ENCODE measurements around the gene PPP1R1A.

The PPP1R1A gene, protein sequence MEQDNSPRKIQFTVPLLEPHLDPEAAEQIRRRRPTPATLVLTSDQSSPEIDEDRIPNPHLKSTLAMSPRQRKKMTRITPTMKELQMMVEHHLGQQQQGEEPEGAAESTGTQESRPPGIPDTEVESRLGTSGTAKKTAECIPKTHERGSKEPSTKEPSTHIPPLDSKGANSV

DNA sequence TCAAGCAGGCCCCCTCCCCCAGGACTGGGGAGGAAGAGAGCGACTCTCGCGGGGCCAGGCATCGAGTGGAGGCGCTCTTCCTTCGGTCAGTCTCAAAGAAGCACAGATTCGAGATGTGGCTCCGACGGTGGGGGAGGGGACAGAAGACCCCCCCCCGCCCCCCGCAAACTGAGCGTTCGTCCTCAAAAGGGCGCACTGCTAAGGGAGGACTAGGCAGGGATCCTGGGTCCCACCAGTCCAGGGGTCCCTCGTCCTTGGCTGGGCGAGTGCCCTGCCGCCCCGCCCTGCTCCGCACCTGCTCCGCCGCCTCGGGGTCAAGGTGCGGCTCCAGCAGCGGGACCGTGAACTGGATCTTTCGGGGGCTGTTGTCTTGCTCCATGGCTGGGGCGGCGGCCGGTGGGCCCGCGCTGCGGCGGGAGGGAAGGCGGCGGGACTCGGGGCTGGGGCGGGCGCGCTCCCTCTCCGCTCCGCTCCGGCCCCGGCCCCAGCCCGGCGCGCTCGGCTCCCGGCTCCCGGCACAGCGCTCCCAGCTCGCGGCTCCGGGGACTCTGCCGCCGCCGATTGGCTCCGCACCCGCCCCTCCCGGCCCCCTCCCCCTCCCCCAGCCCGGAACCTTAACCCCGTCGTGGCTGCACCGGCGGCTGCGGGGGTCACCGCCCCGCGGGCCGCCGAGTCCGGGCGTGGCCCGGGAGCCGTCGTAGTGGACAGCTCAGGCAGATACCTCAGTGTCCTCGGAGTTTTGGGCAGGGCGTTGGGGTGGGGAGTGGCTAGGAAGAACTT is at the start of gene PPP1R1A:
Gene PPP1R1A (minus strand): TSS at position 550 of the 780 bp plus-strand sequence. CDS start 171 bp downstream, at position 379.
- no peak for DNase-seq

- DNase-seq, result no peak
These were observed 46.3 kb upstream of the PPP1R1A start, which contains the start of gene LACRT for GRCh38 chr12:54634795-54635194. Gene LACRT, minus strand, starts transcription at chr12:54634895. Its CDS starts 54 bp downstream, at chr12:54634841.

- DNase-seq, result no peak
These were observed 43.7 kb upstream of the PPP1R1A start for GRCh38 chr12:54631988-54632728.

DNA sequence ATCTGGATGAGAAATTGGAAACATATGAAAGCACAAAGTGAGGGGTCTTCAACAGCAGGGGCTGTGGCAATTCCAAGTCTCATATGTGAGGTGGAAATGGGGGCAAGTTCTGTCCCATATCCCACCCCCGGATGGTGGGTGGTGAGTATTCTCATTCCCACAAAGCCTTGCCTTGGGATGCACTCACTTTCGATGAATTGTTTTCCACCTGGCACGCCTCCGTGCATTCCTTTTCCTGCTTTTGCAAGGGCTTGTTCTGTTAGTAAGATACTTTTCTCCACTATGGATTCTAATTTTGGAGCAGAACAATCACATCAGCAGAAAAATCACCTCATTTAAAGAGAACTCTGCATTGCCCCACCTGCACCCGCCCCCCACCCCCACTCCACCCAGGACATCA is 43.1 kb upstream of the PPP1R1A start:
- no peak for DNase-seq

GRCh38 chr12:54629925-54630324 is 41.5 kb upstream of the PPP1R1A start:
- DNase-seq, result no peak

- no peak for DNase-seq
These were observed 39.9 kb upstream of the PPP1R1A start for GRCh38 chr12:54628186-54628846.

GRCh38 chr12:54627304-54627703 is 38.8 kb upstream of the PPP1R1A start:
- DNase-seq, result no peak

- no peak for DNase-seq
These were observed 37.1 kb upstream of the PPP1R1A start for GRCh38 chr12:54625598-54625997.

DNA sequence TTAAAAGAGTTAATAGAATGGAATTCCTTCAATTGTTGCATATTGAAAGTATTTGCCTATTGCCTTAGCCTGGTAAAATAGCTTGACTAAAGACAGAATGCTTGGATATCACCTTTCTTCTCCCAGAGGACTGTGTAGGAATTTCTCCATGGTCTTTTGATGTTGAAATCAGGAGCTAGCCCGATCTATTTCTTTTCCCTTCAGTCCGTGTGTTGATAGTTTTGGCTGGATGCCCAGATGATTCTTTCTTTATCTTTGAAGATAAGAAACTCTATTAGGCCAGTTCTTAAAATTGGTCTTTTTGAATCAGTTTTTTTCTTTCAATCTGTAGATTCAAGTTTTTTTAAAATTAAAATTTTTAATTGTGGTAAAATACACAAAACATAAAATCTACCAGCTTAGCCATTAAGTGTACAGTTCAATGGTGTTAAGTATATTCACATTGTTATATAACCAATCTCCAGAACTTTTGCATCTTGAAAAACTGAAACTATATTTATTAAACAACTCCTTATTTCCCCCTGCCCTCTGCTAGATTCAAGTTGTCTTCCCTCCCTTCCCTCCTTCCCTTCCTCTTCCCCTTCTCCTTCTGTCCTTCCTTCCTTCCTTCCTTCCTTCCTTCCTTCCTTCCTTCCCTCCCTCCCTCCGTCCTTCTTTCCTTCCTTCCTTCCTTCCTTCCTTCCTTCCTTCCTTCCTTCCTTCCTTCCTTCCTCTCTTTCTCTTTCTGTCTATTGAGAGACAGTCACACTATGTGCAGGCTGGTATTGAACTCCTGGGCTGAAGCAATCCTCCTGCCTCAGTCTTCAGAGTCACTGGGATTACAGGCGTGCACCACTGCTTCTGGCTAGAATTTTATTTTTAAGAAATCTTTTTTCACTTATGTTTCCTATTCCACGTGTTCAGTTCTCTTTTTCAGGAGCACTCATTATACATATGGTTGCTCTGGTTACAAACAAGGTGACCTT is 36.1 kb upstream of the PPP1R1A start:
- no peak for DNase-seq

GRCh38 chr12:54622463-54623183 is 34.2 kb upstream of the PPP1R1A start:
- DNase-seq, result no peak

DNA sequence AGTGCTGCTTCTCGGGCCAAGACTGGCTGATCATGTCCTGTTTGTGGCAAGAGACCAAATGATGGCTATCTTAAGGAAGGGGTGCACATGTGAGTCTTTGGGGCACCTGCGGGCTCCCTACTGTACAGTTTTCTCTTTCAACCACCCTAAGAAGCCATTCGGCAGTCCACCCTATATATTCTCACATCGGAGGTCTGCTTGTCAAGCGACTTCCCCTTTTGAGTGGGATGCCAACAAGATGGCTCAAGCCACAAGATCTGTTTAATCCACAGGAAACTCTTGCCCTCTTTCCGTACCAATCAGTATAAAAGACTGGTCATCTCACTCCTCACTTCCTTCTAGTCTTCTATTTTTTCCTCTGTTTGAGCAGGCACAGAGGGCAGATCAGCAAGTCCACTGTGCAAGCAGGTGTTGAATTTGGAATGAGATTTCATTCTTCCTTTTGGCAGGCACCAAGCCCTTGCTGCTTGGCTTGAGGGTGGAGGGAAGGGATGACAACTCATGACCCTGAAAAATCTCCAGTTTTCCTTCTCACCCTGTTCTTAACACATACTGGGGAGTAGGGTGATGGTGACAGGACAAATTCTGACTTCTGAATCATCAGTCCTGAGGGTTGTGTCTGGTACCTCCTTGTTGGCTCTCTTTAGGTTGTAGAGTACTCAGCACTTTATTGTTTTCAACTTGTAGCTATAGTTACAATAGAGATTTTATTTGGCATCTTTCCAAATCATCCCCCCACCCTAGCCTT is 28.6 kb upstream of the PPP1R1A start:
- no peak for DNase-seq

GRCh38 chr12:54612225-54612750 is 23.8 kb upstream of the PPP1R1A start:
- no peak for DNase-seq

- no peak for DNase-seq
These were observed 23.3 kb upstream of the PPP1R1A start for GRCh38 chr12:54611715-54612149.

DNA sequence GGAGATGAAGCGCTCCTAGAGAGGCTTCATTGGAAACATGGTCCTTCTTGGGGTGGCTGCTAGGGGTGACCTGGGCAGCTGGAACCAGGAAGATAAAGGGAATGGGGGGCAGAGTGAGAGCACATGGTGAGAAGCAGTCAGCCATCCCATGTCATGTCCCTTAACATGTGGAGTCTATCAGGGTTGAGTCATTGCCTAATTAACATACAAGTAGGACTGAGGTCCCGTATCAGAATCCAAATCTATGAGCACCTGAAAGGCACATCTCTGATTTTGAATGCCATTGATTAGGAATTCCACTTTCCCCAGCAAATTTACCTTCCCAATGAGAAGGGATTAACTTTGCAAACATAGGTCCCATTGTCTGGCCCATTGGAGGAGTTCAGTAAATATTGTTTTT is 20.3 kb upstream of the PPP1R1A start:
- no peak for DNase-seq

GRCh38 chr12:54608156-54608555 is 19.7 kb upstream of the PPP1R1A start:
- no peak for DNase-seq

DNA sequence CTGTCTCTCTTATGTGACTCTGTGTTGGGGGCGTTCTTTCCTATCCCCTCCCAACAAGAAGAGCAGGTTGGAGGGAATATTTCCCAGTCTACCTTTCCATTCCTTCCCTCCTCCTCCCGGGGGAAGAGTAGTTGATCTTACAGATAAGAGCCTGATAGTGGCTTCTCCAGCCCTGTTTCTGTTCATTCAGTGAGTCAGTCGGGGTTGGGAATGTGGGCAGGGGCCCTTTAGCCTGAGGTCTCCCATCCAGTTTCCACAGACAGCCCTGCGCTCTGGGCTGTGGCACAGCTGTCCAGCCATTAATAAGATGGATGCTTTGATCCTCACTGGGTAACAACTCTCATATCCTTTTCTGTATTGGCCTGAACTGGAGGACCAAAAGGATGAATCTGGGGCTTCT is 18.1 kb upstream of the PPP1R1A start:
- no peak for DNase-seq

GRCh38 chr12:54605138-54605970 is 16.9 kb upstream of the PPP1R1A start:
- no peak for DNase-seq

DNA sequence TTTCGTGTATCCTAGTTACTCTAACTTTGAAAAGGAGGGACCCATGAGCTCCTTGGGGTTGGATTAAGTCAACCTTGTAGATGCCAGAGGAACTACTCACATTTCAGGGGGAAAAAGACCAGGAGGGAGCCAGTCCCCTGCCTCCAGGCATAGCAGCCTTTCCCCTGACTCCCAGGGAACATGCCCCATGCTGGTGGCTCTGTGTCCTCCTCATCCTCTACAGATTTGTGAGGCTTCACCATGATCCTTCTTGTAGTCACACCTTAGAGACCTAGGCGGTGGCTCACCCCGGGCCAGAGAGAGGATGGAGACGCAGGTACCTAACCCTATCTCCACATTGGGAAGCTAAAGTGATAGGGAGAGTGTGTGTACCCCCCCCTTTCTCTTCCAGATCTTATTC is 16.0 kb upstream of the PPP1R1A start:
- no peak for DNase-seq

DNA sequence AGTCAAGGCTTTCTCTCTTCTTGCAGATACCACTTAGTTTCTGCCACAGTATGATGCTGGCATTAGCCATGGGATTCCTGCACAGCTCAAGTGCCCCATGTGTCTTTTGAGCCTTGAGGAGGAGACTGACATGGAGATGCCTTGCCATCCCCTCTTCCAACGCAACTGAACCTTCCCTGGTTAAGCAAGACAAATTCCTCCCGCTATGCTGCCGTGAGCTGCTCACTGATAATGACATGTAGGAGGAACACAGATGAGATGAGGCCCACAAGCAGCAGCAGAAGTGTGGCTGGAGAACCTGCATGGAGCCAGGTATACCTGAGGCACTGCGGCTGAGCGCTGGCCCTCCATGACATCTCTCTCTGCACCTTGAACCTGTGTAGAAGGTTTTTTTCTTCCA is 15.4 kb upstream of the PPP1R1A start:
- no peak for DNase-seq

Data from activated CD4-positive, alpha-beta T cell treated with anti-CD3 and anti-CD28 coated beads, Interleukin-2, Interleukin-6, amounts not matched to agents 100 ng/mL and 50 ng/mL, durations not matched to agents 16 hours and 8 hours (primary cell).